Measurements from ENCODE around the gene UBL4A.

DNA sequence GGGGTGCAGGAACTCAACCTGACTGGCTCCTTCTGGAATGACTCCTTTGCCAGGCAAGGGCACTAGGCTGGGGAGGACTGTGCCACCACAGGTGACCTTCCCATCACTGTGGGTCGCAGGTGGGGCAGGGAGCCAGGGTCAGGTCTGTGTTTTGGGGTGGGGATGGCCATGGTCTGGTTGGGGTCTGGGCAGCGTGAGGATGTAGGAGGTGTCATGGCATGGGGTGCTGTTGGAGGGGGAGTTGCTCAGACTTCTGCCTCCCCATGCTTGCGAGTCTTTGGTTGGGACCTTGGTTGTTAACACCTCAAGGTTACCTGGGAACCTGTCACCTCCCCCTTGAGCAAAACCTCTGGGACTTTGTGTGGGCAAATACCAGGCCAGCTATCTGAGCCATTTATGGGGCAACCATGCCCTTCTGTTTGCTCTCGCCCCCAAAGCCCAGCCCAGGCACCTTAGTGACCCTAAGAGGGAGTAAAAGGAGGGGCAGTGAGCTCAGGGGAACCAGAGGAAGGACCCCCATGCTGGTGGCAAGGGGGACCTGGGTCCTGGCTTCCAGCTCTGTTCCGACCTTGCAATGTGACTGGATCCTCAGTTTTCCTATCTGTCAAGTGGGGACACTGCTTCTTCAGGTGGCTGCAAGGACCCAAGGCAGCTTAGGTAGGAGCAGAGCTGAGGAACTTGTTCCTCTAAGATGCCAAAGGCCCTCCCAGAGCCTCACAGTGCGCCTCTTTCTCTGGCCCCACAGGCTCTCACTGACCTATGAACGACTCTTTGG, 51.8 kb downstream of the UBL4A start:
- TF ChIP-seq, protein P1, sequence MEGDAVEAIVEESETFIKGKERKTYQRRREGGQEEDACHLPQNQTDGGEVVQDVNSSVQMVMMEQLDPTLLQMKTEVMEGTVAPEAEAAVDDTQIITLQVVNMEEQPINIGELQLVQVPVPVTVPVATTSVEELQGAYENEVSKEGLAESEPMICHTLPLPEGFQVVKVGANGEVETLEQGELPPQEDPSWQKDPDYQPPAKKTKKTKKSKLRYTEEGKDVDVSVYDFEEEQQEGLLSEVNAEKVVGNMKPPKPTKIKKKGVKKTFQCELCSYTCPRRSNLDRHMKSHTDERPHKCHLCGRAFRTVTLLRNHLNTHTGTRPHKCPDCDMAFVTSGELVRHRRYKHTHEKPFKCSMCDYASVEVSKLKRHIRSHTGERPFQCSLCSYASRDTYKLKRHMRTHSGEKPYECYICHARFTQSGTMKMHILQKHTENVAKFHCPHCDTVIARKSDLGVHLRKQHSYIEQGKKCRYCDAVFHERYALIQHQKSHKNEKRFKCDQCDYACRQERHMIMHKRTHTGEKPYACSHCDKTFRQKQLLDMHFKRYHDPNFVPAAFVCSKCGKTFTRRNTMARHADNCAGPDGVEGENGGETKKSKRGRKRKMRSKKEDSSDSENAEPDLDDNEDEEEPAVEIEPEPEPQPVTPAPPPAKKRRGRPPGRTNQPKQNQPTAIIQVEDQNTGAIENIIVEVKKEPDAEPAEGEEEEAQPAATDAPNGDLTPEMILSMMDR (conservative IDR thresholded peaks at IDR 0.05 in 1 of 2, IDR thresholded peaks at IDR 0.05 in 1 of 2; ENCODE audit: extremely low read depth in 1 of 2, insufficient read depth in 1 of 2, low read depth in 1 of 2, low read length in 2 of 2), result no peak
- TF ChIP-seq EZH2 (IDR thresholded peaks at IDR 0.05; ENCODE audit: borderline replicate concordance, low read length), result no peak

Data from mammary epithelial cell (primary cell).